Ovary (tissue), 9 donors: ENCODE measurements around the gene ADI1. TPM values are rescaled to one million over a fixed set of nuclear protein-coding genes. Genes with fewer than 3 reads are reported as not detected.

Experiments
- DNase-seq, 5 donors: peaks; one replicate each; pipeline ENCODE4 v3.0.0-alpha.2; 2019 to 2020
- H3K27ac ChIP-seq, 2 donors: fragments of 200-600 bp; one replicate each; pipeline versions ENCODE4 v1.5.1 to v1.8.0; 2019 to 2022
- H3K27me3 ChIP-seq: fragments of 200-600 bp; one replicate; pipeline ENCODE4 v1.8.0; 2022
- H3K36me3 ChIP-seq: fragments of 200-600 bp; sonication (generic); one replicate; pipeline ENCODE4 v1.5.1; 2019
- H3K4me1 ChIP-seq: one replicate; pipeline ENCODE4 v1.8.1; 2013; ENCODE audit warnings: mild to moderate bottlenecking, moderate library complexity; ENCODE audit not compliant: insufficient read depth
- H3K4me3 ChIP-seq: fragments of 200-600 bp; sonication (generic); one replicate; pipeline ENCODE4 v1.5.1; 2017
- H3K9me3 ChIP-seq, 2 donors: fragments of 200-600 bp in 1 of 2; sonication (generic) in 1 of 2; one replicate each; pipeline versions ENCODE4 v1.5.1 to v1.8.1; 2013 to 2019; ENCODE audit warnings: mild to moderate bottlenecking in 1 of 2, moderate library complexity in 1 of 2
- CTCF ChIP-seq, 3 donors: fragments of 450-650 bp in 2 of 3; fragments of 200-600 bp in 1 of 3; IDR thresholded peaks; one replicate each; pipeline versions ENCODE4 v1.5.1 to v1.8.0; 2016 to 2022; ENCODE audit warnings: antibody characterized with exemption in 3 of 3, mild to moderate bottlenecking in 1 of 3
- EP300 ChIP-seq: sonication (generic); formaldehyde crosslinking; IDR thresholded peaks from one replicate; pipeline ENCODE4 v1.6.1; 2017; ENCODE audit warnings: antibody characterized with exemption
- POLR2A ChIP-seq: fragments of 450-650 bp; IDR thresholded peaks from one replicate; pipeline ENCODE4 v1.6.1; 2017; ENCODE audit warnings: antibody characterized with exemption, mild to moderate bottlenecking, moderate library complexity
- WGBS, 3 donors: extraction: QIAGEN DNeasy Blood & Tissue Kit in 1 of 3; methylation state at CpG; one replicate each; pipeline versions ENCODE4 v1.1.5 to v1.1.7; 2013 to 2017; 5-methylcytosine and 5-hydroxymethylcytosine counted together
- intact Hi-C, 4 donors: fragments of 100-400 bp; cut with DNase I; formaldehyde crosslinking; loops; one replicate each; pipeline versions ENCODE4 v1.11.0 to v1.15.1; 2022 to 2023
- polyA plus RNA-seq, 2 donors: library from polyadenylated mRNA; stranded (reverse); fragments of 200-250 nt in 1 of 2; fragments of 350-450 nt in 1 of 2; fragmentation: Illumina TruSeq in 1 of 2; extraction: RNeasy Lipid Tissue Mini Kit (QIAGEN cat#74804) in 1 of 2; gene quantifications; one replicate each; pipeline ENCODE4 v1.2.3, GENCODE V29; 2013 to 2014
- total RNA-seq, 7 donors: library from RNA; depleted of rRNA in 2 of 7; stranded (reverse); fragments of >200 nt in 2 of 7; fragmentation: NEBNext Ultra II Directional in 3 of 7; extraction: Animal tissue kit (Norgen Biotek cat#: 25700) in 3 of 7; gene quantifications; one replicate each; pipeline versions ENCODE4 v1.1.0 to v1.2.4, GENCODE V29; 2016 to 2023
- donor health status: DM: no; HTN: no; CAD: no; lungs with moderate emphysema.
- donor health status: DM: no; HTN: no; CAD: no.
- donor health status: Bipolar disorder and iron deficiency.
- donor health status: DM: yes; HTN: yes; CAD: no.
- donor health status: DM: no; HTN: no; CAD: no.
- donor health status: DM: yes; HTN: yes; CAD: no.

ADI1 gene
- total and polyA plus RNA-seq, 9 donors: 35.9 to 77.2 (median 51.9) TPM

GRCh38 chr2:3462493-3463104 lies 56.7 kb downstream of the ADI1 start:
- DNase-seq: peak in 1 of 5 donors; percentile 27

GRCh38 chr2:3461801-3462492 lies 57.4 kb downstream of the ADI1 start:
- no peaks in the 10 kb centered on the region for H3K27me3 ChIP-seq
- DNase-seq: peak in 1 of 5 donors; percentile 40
- WGBS, 3 donors: 53 to 70% (median 60%) methylated on average over 12 of the region's 12 CpGs
- H3K27ac ChIP-seq: no peak overlapping the region
- no peaks in the 10 kb centered on the region for H3K9me3 ChIP-seq
- no peaks in the 10 kb centered on the region for H3K36me3 ChIP-seq
- H3K4me1 ChIP-seq: peaks cover 2% of the 10 kb centered on the region
- TF ChIP-seq EP300 (no peak), POLR2A (no peak), CTCF (IDR thresholded peaks at IDR 0.05) (peak; percentile 69 to 90 (median 83))
- no peak overlapping the region for H3K4me3 ChIP-seq
- intact Hi-C loops: loop anchor here in 1 of 4 donors (2.0 kb wide), 1 partner anchor 37 kb away; no protein-coding TSS in a partner anchor

More at GRCh38 chr2:3462493-3463104, 56.7 kb downstream of the ADI1 start:
- Histone ChIP-seq H3K27me3 (no peaks in the 10 kb centered on the region), H3K4me3 (no peak overlapping the region), H3K36me3 (no peaks in the 10 kb centered on the region), H3K4me1 (peaks cover 2% of the 10 kb centered on the region), H3K9me3 (no peaks in the 10 kb centered on the region), H3K27ac (no peak overlapping the region)
- TF ChIP-seq CTCF (IDR thresholded peaks at IDR 0.05) (peak in 1 of 3 donors; percentile 2), POLR2A (no peak)
- WGBS, 3 donors: 66 to 73% (median 71%) methylated on average over 10 of the region's 10 CpGs
- intact Hi-C loops: no loop called here

GRCh38 chr2:3460831-3461800 lies 58.2 kb downstream of the ADI1 start:
- intact Hi-C loops: loop anchor here in 1 of 4 donors (2.0 kb wide), 1 partner anchor 36 kb away; no protein-coding TSS in a partner anchor
- TF ChIP-seq POLR2A: no peak
- peak in 3 of 5 donors; percentile 54 to 74 (median 72) for DNase-seq
- no peaks in the 10 kb centered on the region for H3K27me3 ChIP-seq
- H3K9me3 ChIP-seq: no peaks in the 10 kb centered on the region
- 60 to 74% (median 61%) methylated on average over 37 to 38 of the region's 38 CpGs for WGBS, 3 donors
- no peak overlapping the region for H3K4me3 ChIP-seq
- H3K36me3 ChIP-seq: no peaks in the 10 kb centered on the region
- peaks cover 2% of the 10 kb centered on the region for H3K4me1 ChIP-seq
- no peak overlapping the region for H3K27ac ChIP-seq

- no peaks in the 10 kb centered on the region for H3K36me3 ChIP-seq
- H3K27ac ChIP-seq: no peak overlapping the region
- intact Hi-C loops: loop anchor here in 1 of 4 donors (2.0 kb wide), 1 partner anchor 35 kb away; no protein-coding TSS in a partner anchor
Observed at GRCh38 chr2:3460156-3460555, 59.2 kb downstream of the ADI1 start.

More at GRCh38 chr2:3460156-3460555, 59.2 kb downstream of the ADI1 start:
- Histone ChIP-seq H3K9me3 (no peaks in the 10 kb centered on the region), H3K4me1 (peaks cover 2% of the 10 kb centered on the region), H3K4me3 (no peak overlapping the region), H3K27me3 (no peaks in the 10 kb centered on the region)
- DNase-seq: peak in 1 of 5 donors; percentile 16
- 78 to 85% (median 84%) methylated on average over 11 of the region's 11 CpGs for WGBS, 3 donors
- no peak for TF ChIP-seq EP300
- no peak for TF ChIP-seq CTCF (IDR thresholded peaks at IDR 0.05)
- no peak for TF ChIP-seq POLR2A
